Measurements from ENCODE around the gene TTC39A.
"Not testable (repeated sequence)": the region's sequence is repeated elsewhere in the genome, so short reads cannot be mapped to it uniquely, and the experiment has no call there.

Gene TTC39A

GRCh38 chr1:51263147-51263877 lies 67.0 kb downstream of the TTC39A start:
- no peak overlapping the region for H3K9ac ChIP-seq (ENCODE audit: low read length in 5 of 5)
- H3K27me3 ChIP-seq (ENCODE audit: control insufficient read depth in 5 of 5, insufficient read depth in 4 of 5, low read length in 5 of 5), result no peaks in the 10 kb centered on the region
- H3K27ac ChIP-seq (ENCODE audit: low read depth, low read length), result no peak overlapping the region
- peaks cover 2 to 39% (median 22%) of the 10 kb centered on the region in 5 donors for H3K4me1 ChIP-seq (ENCODE audit: control insufficient read depth in 5 of 5, insufficient read depth in 5 of 5, low read length in 5 of 5)
- H3K9me3 ChIP-seq (ENCODE audit: control insufficient read depth in 5 of 5, low read length in 5 of 5), result no peaks in the 10 kb centered on the region
- no peak overlapping the region for H3K4me3 ChIP-seq (ENCODE audit: low read depth in 1 of 5, low read length in 5 of 5)
- no peaks in the 10 kb centered on the region for H3K36me3 ChIP-seq (ENCODE audit: control insufficient read depth in 5 of 5, insufficient read depth in 5 of 5, low read length in 5 of 5)

- H3K4me1 ChIP-seq (ENCODE audit: control insufficient read depth in 5 of 5, insufficient read depth in 5 of 5, low read length in 5 of 5), result peaks cover 0 to 12% (median 11%) of the 10 kb centered on the region in 5 donors
- no peak overlapping the region for H3K9ac ChIP-seq (ENCODE audit: low read length in 5 of 5)
- no peak overlapping the region for H3K4me3 ChIP-seq (ENCODE audit: low read depth in 1 of 5, low read length in 5 of 5)
- no peaks in the 10 kb centered on the region for H3K36me3 ChIP-seq (ENCODE audit: control insufficient read depth in 5 of 5, insufficient read depth in 5 of 5, low read length in 5 of 5)
- H3K9me3 ChIP-seq (ENCODE audit: control insufficient read depth in 5 of 5, low read length in 5 of 5), result no peaks in the 10 kb centered on the region
- no peak overlapping the region for H3K27ac ChIP-seq (ENCODE audit: low read depth, low read length)
- no peaks in the 10 kb centered on the region for H3K27me3 ChIP-seq (ENCODE audit: control insufficient read depth in 5 of 5, insufficient read depth in 4 of 5, low read length in 5 of 5)
Observed at GRCh38 chr1:51255331-51255730, 75.0 kb downstream of the TTC39A start.

- Histone ChIP-seq H3K4me1 (ENCODE audit: control insufficient read depth in 5 of 5, insufficient read depth in 5 of 5, low read length in 5 of 5) (peaks cover 0 to 17% (median 4%) of the 10 kb centered on the region in 5 donors), H3K36me3 (ENCODE audit: control insufficient read depth in 5 of 5, insufficient read depth in 5 of 5, low read length in 5 of 5) (no peaks in the 10 kb centered on the region), H3K27me3 (ENCODE audit: control insufficient read depth in 5 of 5, insufficient read depth in 4 of 5, low read length in 5 of 5) (no peaks in the 10 kb centered on the region), H3K9me3 (ENCODE audit: control insufficient read depth in 5 of 5, low read length in 5 of 5) (no peaks in the 10 kb centered on the region), H3K27ac (ENCODE audit: low read depth, low read length) (no peak overlapping the region), H3K9ac (ENCODE audit: low read length in 5 of 5) (no peak overlapping the region), H3K4me3 (ENCODE audit: low read depth in 1 of 5, low read length in 5 of 5) (no peak overlapping the region)
Observed at GRCh38 chr1:51253691-51254090, 76.7 kb downstream of the TTC39A start.

- Histone ChIP-seq H3K9me3 (ENCODE audit: control insufficient read depth in 5 of 5, low read length in 5 of 5) (no peaks in the 10 kb centered on the region), H3K9ac (ENCODE audit: low read length in 5 of 5) (no peak overlapping the region), H3K4me3 (ENCODE audit: low read depth in 1 of 5, low read length in 5 of 5) (no peak overlapping the region), H3K27ac (ENCODE audit: low read depth, low read length) (no peak overlapping the region), H3K27me3 (ENCODE audit: control insufficient read depth in 5 of 5, insufficient read depth in 4 of 5, low read length in 5 of 5) (no peaks in the 10 kb centered on the region), H3K36me3 (ENCODE audit: control insufficient read depth in 5 of 5, insufficient read depth in 5 of 5, low read length in 5 of 5) (no peaks in the 10 kb centered on the region), H3K4me1 (ENCODE audit: control insufficient read depth in 5 of 5, insufficient read depth in 5 of 5, low read length in 5 of 5) (peaks cover 0 to 21% (median 3%) of the 10 kb centered on the region in 5 donors)
Observed at GRCh38 chr1:51252366-51252765, 78.0 kb downstream of the TTC39A start.

GRCh38 chr1:51251165-51251564 lies 79.2 kb downstream of the TTC39A start:
- H3K4me3 ChIP-seq (ENCODE audit: low read depth in 1 of 5, low read length in 5 of 5); H3K9ac ChIP-seq (ENCODE audit: low read length in 5 of 5); H3K27ac ChIP-seq (ENCODE audit: low read depth, low read length); H3K27me3 ChIP-seq (ENCODE audit: control insufficient read depth in 5 of 5, insufficient read depth in 4 of 5, low read length in 5 of 5); H3K9me3 ChIP-seq (ENCODE audit: control insufficient read depth in 5 of 5, low read length in 5 of 5); H3K36me3 ChIP-seq (ENCODE audit: control insufficient read depth in 5 of 5, insufficient read depth in 5 of 5, low read length in 5 of 5): not testable (repeated sequence)
- H3K4me1 ChIP-seq (ENCODE audit: control insufficient read depth in 5 of 5, insufficient read depth in 5 of 5, low read length in 5 of 5), result peaks cover 0 to 22% (median 3%) of the 10 kb centered on the region in 5 donors

GRCh38 chr1:51250729-51251128 lies 79.6 kb downstream of the TTC39A start:
- H3K36me3 ChIP-seq (ENCODE audit: control insufficient read depth in 5 of 5, insufficient read depth in 5 of 5, low read length in 5 of 5); H3K27ac ChIP-seq (ENCODE audit: low read depth, low read length); H3K27me3 ChIP-seq (ENCODE audit: control insufficient read depth in 5 of 5, insufficient read depth in 4 of 5, low read length in 5 of 5); H3K9me3 ChIP-seq (ENCODE audit: control insufficient read depth in 5 of 5, low read length in 5 of 5); H3K9ac ChIP-seq (ENCODE audit: low read length in 5 of 5); H3K4me3 ChIP-seq (ENCODE audit: low read depth in 1 of 5, low read length in 5 of 5): not testable (repeated sequence)
- H3K4me1 ChIP-seq (ENCODE audit: control insufficient read depth in 5 of 5, insufficient read depth in 5 of 5, low read length in 5 of 5), result peaks cover 0 to 22% (median 3%) of the 10 kb centered on the region in 5 donors

GRCh38 chr1:51249445-51249844 lies 80.9 kb downstream of the TTC39A start:
- no peaks in the 10 kb centered on the region for H3K36me3 ChIP-seq (ENCODE audit: control insufficient read depth in 5 of 5, insufficient read depth in 5 of 5, low read length in 5 of 5)
- no peaks in the 10 kb centered on the region for H3K9me3 ChIP-seq (ENCODE audit: control insufficient read depth in 5 of 5, low read length in 5 of 5)
- no peak overlapping the region for H3K9ac ChIP-seq (ENCODE audit: low read length in 5 of 5)
- no peaks in the 10 kb centered on the region for H3K27me3 ChIP-seq (ENCODE audit: control insufficient read depth in 5 of 5, insufficient read depth in 4 of 5, low read length in 5 of 5)
- H3K4me3 ChIP-seq (ENCODE audit: low read depth in 1 of 5, low read length in 5 of 5), result no peak overlapping the region
- H3K4me1 ChIP-seq (ENCODE audit: control insufficient read depth in 5 of 5, insufficient read depth in 5 of 5, low read length in 5 of 5), result peaks cover 0 to 18% (median 3%) of the 10 kb centered on the region in 5 donors
- no peak overlapping the region for H3K27ac ChIP-seq (ENCODE audit: low read depth, low read length)

- H3K4me1 ChIP-seq (ENCODE audit: control insufficient read depth in 5 of 5, insufficient read depth in 5 of 5, low read length in 5 of 5), result peaks cover 0 to 15% (median 3%) of the 10 kb centered on the region in 5 donors
Observed at GRCh38 chr1:51247499-51247898, 82.9 kb downstream of the TTC39A start.

GRCh38 chr1:51247022-51247421 lies 83.3 kb downstream of the TTC39A start:
- Histone ChIP-seq H3K4me1 (ENCODE audit: control insufficient read depth in 5 of 5, insufficient read depth in 5 of 5, low read length in 5 of 5) (peaks cover 0 to 15% (median 3%) of the 10 kb centered on the region in 5 donors), H3K27ac (ENCODE audit: low read depth, low read length) (no peak overlapping the region), H3K36me3 (ENCODE audit: control insufficient read depth in 5 of 5, insufficient read depth in 5 of 5, low read length in 5 of 5) (no peaks in the 10 kb centered on the region), H3K27me3 (ENCODE audit: control insufficient read depth in 5 of 5, insufficient read depth in 4 of 5, low read length in 5 of 5) (no peaks in the 10 kb centered on the region), H3K9me3 (ENCODE audit: control insufficient read depth in 5 of 5, low read length in 5 of 5) (no peaks in the 10 kb centered on the region), H3K9ac (ENCODE audit: low read length in 5 of 5) (no peak overlapping the region), H3K4me3 (ENCODE audit: low read depth in 1 of 5, low read length in 5 of 5) (no peak overlapping the region)

More at GRCh38 chr1:51247499-51247898, 82.9 kb downstream of the TTC39A start:
- Histone ChIP-seq H3K27ac (ENCODE audit: low read depth, low read length) (no peak overlapping the region), H3K9ac (ENCODE audit: low read length in 5 of 5) (no peak overlapping the region), H3K27me3 (ENCODE audit: control insufficient read depth in 5 of 5, insufficient read depth in 4 of 5, low read length in 5 of 5) (no peaks in the 10 kb centered on the region), H3K9me3 (ENCODE audit: control insufficient read depth in 5 of 5, low read length in 5 of 5) (no peaks in the 10 kb centered on the region), H3K4me3 (ENCODE audit: low read depth in 1 of 5, low read length in 5 of 5) (no peak overlapping the region), H3K36me3 (ENCODE audit: control insufficient read depth in 5 of 5, insufficient read depth in 5 of 5, low read length in 5 of 5) (no peaks in the 10 kb centered on the region)

- no peaks in the 10 kb centered on the region for H3K9me3 ChIP-seq (ENCODE audit: control insufficient read depth in 5 of 5, low read length in 5 of 5)
- H3K27ac ChIP-seq (ENCODE audit: low read depth, low read length), result no peak overlapping the region
- H3K4me1 ChIP-seq (ENCODE audit: control insufficient read depth in 5 of 5, insufficient read depth in 5 of 5, low read length in 5 of 5), result peaks cover 0 to 34% (median 28%) of the 10 kb centered on the region in 5 donors
Observed at GRCh38 chr1:51242546-51242945, 87.8 kb downstream of the TTC39A start.

More at GRCh38 chr1:51242546-51242945, 87.8 kb downstream of the TTC39A start:
- Histone ChIP-seq H3K27me3 (ENCODE audit: control insufficient read depth in 5 of 5, insufficient read depth in 4 of 5, low read length in 5 of 5) (no peaks in the 10 kb centered on the region), H3K4me3 (ENCODE audit: low read depth in 1 of 5, low read length in 5 of 5) (no peak overlapping the region), H3K36me3 (ENCODE audit: control insufficient read depth in 5 of 5, insufficient read depth in 5 of 5, low read length in 5 of 5) (no peaks in the 10 kb centered on the region), H3K9ac (ENCODE audit: low read length in 5 of 5) (no peak overlapping the region)
